Measurements from ENCODE around the gene NOTCH4.

Gene NOTCH4

DNA sequence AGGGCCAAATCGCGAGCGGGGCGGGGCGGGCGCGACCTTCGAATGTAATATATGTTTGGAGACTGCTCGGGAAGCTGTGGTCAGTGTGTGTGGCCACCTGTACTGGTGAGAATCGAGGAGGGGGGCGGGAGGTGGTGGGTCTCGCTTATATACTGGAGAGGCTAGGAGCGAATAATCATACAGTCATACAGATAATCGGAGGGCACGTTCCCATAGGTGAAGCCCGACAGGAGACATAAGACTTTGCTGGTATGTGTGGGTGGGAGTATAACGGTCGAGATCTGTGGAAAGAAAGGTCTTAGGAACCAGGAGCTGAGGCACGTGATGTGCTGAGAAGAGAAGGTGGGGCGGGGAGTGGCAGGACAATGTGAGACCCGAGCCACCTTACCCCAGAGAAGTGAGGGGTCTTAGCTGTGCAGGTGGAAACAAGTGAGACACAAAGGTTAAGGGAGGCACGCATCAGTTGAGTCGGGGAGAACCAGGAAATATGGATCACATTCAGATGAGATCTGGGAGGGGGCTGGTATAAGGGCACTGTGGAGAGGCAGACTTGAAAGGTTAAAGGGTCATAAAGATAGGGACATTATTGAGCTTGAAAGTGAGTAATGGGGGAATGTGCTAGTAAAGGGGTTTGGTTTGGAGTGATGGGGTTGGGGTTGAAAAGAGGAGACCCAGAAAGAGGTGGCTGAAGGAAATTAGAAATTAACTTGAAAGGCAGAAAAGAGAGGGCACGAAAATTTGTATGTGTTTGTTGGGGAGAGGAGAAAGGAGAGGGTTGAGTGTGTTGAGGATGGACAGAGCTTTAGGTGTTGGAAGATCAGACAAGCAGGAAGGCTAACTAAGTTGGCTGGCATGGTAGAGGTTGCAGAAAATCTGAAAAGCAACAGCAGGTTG, 45.1 kb downstream of the NOTCH4 start:
- DNase-seq: no peak

DNA sequence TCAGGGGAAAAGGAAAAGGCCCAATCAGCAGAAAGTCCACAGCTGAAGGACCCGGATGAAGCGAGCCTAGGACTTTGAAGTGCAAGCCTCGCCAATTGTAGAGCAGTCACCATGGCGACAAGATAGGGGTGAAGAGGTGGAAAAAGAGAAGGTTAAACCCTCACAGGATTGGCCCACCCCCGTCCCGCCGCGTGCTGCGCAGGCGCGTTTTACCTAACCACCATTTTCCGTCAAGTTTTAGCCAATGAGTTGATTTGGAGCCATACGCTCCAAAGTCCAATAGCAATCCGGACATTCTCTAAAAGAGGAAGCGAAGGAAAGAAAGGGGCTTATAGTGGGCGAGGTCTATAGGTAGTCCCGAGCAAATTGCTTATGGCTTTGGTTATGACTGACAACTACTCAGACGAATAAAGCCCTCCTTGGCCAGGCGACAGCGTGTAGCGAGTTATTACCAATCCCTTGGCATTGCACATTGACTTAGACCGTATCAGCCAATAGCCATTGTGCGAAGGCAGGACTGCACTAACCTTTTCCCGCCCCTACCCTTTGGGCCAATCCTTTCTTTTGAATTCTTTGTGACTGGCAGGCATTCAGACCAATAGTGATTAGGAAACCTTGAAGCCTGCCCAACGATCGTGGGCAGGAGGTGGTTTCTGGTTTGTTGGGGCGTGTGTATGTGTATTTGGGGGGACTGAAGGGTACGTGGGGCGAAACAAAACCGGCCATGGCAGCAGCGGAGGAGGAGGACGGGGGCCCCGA, 45.9 kb downstream of the NOTCH4 start, which contains the start of gene RNF5:
Gene RNF5, plus strand, starts transcription at position 618 of the 759 bp plus-strand sequence. Its CDS starts 107 bp downstream, at position 725.
- DNase-seq: peak; percentile 97

DNA sequence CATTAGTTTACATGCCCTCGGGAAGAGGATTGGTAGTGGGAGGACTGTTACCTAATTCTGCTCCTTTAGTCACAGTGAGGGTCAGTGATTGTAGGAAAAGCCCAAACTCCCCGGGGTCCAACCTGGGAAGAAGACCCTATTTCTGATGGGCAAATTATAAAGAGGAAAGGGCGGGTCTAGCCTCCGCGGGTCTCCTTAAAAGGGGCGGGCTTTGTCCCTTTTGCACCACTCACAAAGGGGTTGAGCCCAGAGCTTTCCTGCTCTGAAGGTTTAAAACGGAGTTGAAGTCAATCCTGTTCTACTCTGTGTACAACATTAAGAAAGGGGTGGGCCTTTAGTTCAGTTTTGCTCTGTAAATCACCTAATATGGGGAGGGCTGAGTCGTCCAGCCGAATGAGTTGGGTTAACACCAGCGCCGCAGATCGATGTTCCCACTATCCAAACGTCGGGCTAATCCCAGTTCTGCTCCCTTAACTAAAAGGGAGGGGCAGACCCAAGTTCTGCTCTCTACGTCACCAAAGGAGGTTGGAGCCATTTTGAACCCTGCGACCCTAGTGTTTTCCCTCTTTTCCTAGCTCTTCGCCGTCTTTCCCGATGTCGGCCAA, 46.6 kb downstream of the NOTCH4 start:
- no peak for DNase-seq

DNA sequence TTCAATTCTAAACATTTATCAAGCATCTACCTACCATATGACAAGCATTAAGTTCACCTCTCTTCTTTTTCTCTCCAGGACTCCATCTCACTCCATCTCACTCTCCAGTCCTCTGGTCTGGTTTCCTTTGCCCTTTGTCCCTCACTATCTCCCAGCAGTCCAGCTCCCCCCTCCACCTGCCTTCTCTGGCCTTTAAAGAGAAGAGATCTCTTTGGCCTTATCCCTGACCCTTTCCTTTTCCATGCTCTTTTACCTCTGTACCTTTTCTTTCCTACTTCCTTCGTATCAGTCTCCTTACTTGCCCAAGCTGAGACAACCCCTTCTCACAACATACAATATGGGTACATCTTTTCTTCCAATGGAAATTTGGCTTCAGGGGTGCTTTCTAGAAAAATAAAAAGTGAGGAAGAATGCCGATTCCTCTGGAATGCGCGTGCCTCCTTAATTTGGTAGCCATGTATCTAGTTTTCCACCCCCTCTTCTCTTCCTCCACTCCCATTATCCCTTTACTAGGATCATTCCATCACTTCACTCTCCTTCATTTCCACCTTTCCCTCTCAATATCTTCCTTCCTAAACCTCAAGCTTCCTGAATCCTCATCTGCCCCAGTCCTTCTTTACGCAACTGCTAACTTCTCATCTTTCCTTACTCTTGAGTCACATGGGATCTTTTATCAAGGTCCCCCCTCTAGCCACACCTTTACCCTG, 47.2 kb downstream of the NOTCH4 start:
- DNase-seq: no peak

DNA sequence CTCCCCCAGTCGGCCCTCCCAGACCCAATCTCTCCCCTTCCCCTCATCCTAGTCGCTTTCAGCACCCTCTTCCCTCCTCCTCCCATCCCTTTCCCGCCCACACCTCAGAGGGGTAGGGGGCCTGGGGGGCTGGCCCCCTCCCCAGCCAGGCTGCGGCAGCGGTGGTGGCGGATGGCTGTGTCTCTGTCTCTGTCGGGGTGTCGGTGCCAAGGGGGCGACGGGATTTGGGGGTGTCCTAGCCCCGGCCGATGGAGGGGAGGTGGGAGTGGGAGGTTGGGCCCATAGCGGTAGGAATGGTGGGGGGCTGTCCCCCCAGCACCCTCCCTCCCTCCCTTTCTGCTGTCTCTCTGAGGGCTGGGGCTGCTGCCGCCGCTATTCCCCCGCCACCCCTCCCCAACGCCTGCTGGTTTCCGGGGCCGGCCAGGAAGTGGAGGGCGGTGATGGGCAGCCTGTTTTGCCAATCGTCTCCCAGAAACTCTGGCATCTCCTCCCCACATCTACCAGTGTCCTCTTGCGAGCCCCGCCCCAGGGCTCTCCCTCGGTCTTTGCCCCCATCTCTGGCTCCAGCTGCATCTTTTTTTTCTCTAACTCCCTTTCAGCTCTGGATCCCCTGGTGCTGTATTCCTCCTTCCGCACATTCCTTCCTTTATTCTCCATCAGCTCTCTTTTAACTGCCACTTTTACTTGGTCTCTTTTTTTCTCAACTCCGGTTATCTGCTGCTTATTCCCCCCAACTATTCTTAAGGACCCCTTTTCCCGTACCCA, 48.0 kb downstream of the NOTCH4 start, which contains the start of gene AGPAT1:
Gene AGPAT1, minus strand, starts transcription at position 374 of the 765 bp plus-strand sequence. CDS start 4,588 bp downstream, outside the sequence.
- peak; percentile 71 for DNase-seq

DNA sequence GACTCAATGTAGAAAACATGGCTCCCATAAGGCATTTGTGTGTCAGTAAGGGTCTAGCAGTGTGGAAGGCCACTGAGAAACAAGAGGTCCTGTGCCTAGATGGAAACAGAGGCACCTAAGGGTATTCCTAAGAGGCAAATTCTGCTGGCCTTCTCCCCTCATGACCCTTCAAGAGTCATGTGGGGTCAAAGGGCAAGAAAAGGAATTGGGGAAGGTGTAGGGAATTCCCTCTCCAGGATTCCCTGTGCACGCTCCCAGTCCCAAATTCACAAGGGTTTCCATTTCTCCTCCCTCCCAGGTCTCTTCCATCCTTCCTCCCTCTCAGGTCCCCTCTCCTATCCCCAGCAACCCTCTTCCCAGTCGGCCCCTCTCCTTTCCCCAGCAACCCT, 48.6 kb downstream of the NOTCH4 start:
- no peak for DNase-seq

DNA sequence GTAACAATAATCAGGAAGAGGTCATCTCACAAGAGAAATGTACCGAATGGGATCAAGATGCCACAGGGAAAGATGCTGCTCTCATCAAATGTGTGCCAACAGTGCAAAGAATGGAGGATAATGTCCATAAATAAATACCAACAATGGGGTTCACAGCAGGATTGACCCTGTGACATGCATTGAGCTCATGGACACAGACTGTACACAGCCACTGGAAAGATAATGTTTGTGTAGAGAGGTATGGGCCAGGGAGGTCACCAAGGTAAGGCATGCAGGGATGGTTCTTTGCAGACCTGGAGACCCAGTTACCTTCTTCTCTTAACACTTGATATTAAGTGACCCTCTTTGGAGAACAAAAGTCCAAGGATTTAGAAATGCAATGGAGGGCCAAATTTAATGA, 49.5 kb downstream of the NOTCH4 start:
- DNase-seq: no peak

DNA sequence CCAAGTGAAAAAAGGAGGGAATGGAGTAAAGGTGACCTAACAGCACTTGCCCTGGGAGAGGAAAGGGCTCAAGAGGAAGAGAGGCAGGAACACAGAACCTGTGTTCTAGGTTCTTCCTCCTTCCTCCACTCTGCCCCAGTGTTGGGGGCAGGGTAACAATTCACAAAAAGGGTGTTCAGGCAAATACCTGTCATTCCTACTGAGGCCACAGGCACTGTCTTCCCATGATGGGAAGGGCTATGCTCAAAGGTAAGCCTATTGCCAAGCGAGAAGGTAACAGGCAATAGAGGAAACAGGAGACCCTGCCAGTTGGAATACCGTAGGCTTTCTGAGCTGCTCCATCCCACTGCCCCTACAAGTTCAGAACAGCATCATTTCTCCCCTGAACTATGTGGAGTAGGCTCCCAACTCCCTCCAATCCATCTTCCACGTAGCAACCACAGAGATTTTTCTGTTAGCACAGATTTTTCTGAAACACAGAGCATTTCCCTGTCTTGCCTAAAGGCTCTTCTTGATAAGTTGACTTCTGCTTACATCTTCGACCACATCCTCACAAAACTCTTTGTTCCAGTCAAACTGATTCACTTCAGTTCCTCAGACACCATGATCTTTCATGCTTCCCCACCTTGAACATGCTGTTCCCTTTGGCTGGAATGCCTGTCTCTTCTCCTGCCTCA, 50.7 kb downstream of the NOTCH4 start:
- no peak for DNase-seq

DNA sequence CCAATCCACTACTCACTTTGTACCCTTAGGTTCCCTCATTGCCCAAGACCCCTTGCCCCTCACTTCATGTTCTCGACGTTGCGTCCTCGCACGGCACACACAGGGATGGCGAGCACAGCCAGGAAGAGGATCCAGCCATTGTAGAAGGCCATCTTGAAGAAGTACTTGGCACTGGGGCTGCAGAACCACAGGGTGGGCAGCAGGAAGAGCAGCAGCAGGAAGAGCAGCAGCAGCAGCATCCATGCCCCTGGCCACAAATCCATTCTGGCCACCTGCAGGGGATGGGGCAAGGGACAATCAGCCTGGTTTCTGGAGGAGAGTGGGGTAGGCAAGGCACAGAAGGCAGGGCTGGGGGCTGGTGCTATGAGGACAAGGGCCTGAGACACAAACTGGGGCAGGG, 52.6 kb downstream of the NOTCH4 start:
- DNase-seq: no peak

DNA sequence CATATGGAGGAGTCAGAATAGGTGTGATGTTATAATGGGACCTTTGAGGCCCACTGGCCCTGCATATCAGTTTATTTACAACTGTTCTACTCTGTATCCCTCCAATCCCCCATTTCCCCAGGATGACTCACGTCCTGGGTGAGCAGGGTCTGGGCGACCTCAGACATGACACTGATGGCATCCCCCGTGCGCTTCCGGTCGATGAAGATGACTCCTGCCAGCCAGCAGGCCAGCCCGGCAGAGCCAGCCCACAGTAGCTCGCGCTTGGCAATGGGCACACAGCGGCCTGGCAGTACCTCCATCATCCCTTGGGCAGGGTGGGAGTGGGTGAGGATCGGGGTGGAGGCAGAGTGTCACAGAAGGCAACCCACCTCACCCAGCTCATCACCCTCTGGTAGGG, 53.6 kb downstream of the NOTCH4 start:
- no peak for DNase-seq

DNA sequence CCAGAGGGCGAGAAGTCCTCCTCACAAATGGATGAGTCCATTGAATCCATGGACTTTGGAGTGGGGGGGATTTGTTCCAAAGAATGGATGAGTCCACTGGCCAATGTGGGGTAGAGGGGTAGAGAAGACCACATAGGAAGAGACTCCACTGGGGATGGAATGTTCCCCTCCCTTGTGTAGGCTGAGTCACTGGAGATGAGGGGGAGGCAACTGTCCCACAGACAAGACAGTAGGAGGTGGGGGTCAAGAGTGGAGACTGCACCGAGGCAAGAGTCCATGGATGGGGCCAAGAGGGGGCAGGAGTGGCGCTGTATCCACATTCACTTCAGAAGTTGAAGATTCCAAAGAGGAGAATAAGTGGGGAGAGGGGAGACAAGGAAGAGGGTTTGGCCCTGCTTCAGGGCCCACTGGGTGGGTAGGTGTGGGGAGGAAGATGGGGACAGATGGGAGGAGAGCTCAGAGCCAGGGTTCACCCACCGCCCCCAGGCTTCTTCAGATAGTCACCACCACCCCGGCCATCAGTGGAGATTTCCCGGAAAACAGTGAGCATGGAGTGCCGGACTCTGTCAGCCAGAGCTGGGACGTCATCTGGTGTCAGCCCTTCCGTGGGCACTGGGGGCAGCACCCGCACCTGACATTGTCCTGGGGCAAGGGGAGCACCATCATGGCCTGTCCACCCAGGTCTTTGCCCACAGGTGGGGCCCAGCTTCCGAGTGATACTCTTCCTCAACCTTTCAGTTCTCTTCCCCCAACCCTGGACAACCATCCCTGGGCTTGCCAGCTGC, 54.9 kb downstream of the NOTCH4 start:
- no peak for DNase-seq

DNA sequence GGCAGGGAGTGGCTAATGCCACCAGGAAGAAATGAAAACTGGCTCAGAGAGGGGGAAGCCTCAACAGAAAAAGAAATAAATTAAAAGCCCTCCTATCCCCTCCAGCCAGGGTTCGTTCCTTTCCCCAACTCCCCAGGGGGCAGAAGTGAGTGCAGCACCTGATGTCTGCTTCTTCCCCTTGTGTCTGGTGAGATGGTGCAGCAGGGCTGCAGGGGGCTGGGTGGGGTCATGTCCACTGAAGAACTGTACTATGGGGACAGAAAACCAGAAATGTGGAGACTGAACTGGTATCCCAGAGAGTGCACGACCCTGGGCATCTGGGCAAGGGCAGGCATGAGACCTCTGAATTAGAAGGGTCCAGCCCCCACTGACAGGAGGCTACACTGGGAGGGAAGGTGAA, 55.5 kb downstream of the NOTCH4 start:
- no peak for DNase-seq

DNA sequence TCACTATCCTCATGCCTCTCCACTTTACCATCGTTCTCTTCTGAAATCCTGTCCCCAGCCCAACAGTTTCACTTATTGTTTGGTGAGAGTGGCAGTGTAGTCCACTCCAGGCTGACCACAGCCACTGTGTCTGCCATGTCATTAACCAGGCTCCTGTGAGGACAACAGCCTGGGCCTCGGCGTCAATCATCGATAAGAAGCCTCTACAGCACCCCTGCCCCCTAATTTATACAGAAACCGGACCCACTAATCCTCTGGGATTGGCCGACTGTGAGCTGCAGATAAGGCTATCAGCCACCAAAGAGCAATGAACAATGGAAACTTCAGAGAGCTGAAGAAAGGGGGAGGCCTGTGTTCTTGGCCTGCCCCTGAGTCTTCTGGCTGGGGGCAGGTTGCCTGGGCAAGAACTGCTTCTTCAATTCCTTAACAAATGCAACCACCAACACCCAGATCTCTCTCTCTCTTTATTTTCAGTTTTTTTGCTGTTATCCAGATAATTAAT, 56.1 kb downstream of the NOTCH4 start:
- DNase-seq: no peak

DNA sequence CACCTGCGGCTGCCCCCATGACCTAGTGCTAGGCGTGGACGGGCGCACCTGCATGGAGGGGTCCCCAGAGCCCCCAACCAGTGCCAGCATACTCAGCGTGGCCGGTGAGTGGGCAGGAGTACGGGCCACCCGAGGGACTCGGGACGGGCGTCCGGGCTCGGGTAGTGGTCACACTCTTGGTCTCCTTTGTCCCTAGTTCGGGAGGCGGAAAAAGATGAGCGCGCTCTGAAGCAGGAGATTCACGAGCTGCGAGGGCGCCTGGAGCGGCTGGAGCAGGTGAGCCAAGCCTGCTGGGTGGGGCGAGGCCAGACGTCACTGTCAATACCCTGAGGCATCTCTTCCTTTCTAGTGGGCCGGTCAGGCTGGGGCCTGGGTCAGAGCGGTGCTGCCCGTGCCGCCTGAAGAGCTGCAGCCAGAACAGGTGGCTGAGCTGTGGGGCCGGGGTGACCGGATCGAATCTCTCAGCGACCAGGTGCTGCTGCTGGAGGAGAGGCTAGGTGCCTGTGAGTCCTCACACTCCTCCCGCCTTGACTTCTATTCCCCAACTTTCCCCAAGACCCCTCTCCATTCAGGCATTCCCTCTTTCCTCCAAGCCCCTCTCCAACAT, 56.6 kb downstream of the NOTCH4 start:
- no peak for DNase-seq

DNA sequence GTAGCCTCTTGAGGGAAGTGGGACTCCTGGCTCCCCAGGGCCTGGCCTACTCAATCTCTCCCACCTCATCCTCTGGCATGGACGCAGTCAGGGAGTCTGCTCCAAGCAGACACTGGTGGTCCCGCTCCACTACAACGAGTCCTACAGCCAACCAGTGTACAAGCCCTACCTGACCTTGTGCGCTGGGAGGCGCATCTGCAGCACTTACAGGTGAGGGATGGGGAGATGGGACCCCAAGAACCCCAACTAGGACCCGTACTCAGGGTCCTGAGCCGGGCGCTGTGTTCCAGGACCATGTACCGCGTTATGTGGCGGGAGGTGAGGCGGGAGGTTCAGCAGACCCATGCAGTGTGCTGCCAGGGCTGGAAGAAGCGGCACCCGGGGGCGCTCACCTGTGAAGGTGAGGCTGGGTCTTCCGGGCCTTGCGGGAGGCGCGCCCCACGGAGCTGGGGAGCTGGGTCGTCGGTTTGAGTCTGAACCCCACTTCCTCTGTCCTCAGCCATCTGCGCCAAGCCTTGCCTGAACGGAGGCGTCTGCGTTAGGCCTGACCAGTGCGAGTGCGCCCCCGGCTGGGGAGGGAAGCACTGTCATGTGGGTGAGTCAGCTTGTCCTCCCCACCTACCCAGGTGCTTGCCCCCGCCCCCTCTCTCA, 57.3 kb downstream of the NOTCH4 start:
- DNase-seq: no peak

DNA sequence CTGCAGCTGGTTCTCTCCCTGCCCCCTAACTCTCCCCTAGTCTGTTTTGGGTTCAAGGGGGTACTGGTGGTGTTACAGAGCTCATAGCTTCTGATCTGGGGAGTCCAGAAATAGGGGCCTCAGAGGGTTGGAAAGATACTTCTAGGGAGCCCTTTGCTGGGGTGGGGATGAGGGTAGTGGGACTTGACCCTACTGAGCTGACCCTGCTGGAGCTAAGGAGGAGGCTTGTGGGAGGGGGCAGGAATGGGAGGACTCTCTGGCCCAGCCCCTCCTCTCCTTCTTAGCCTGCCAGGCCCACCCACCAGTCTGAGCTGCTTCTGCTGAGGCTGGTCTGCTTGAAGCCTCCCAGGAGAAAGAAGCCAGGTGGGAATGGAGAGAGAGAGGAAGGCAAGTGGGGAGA, 59.6 kb downstream of the NOTCH4 start, which contains the start of gene EGFL8:
Gene EGFL8, plus strand, starts transcription at position 301 of the 400 bp plus-strand sequence. CDS start 1,571 bp downstream, outside the sequence.
- no peak for DNase-seq

DNA sequence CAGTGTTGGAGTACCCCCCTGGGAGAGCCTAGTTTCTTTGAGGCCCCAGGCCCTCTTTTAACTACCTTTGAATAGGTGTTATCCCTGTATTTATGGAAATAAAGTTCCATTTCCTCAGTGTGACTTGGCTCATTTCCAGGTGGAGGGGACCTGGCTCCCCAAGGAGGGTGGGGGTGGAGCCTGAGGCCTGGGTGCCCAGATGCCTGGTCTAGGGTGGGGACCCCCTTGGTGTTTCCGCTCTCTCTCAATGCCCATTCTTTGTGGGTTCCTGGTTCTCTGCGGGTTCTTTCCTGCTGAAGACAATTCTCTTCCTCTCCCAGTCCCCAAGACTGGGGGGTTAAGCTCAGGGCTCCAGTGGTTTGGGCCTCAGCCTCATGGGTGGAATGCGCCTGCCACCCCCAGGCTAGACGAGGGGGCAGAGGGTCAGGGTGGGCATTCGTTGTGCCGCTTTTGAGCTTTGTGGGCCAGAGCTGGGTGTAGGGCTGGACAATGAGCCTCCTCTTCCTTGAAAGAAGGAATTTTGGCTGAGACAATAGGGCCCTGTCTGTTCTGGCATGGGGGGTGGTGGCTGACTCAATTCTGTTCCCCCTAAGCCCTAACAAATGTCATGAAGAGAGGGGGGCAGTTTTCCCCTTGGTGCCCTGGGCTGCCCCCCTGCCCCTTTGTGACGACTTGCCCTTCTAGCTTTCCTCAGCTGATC, 60.2 kb downstream of the NOTCH4 start:
- no peak for DNase-seq

DNA sequence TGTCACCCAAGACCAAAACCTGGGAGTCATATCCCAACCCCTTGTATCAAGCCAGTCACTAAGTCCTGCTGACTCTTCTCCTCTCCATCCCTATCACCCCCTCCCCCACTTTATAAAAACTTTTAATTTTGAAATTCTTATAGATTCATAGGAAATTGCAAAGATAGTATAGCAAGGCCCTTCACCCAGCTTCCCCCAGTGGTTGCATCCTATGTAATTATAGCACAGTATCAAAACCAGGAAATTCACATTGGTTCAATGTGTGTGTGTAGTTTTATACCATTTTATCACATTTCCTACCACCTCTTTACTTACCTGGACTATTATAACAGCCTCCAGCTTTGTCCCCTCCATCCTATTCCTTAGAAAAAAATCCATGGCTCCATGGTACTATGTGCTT, 65.8 kb downstream of the NOTCH4 start:
- DNase-seq: no peak

DNA sequence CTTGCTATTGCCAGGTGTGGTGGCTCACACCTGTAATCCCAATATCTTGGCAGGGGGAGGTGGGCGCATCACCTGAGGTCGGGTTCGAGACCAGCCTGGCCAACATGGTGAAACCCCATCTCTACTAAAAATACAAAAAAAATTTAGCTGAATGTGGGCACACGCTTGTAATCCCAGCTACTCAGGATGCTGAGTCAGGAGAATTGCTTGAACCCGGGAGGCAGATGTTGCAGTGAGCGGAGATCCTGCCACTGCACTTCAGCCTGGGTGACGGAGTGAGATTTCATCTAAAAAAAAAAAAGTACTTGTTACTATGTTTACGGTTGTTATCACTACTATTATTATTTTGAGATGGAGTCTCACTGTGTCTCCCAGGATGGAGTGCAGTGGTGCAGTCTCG, 67.0 kb downstream of the NOTCH4 start:
- no peak for DNase-seq

Data from NCI-H1417 treated with DMSO at 0.1 percent for 48 hours (cell line).